Mesenchymal stem cell (in vitro differentiated cells and primary cell): ENCODE results near the gene TSPEAR.

Experiments used
- DNase-seq: peaks from one replicate; pipeline ENCODE4 v3.0.0-alpha.2; 2013
- H2AFZ ChIP-seq: one replicate; pipeline ENCODE4 v1.6.1; 2013; ENCODE audit warnings: low read depth, mild to moderate bottlenecking, control low read depth, inconsistent platforms, low read length, moderate library complexity
- H2AK5ac ChIP-seq: 2 replicates; pipeline ENCODE4 v1.6.1; 2013; ENCODE audit warnings: low read length, moderate library complexity, mild to moderate bottlenecking, inconsistent platforms; ENCODE audit not compliant: severe bottlenecking
- H2BK120ac ChIP-seq: one replicate; pipeline ENCODE4 v1.6.1; 2013; ENCODE audit warnings: low read depth, mild to moderate bottlenecking, inconsistent platforms, low read length, moderate library complexity
- H2BK12ac ChIP-seq, 2 experiments: one replicate each; pipeline ENCODE4 v1.6.1; 2013; ENCODE audit warnings: inconsistent platforms in 2 of 2, low read length in 2 of 2, mild to moderate bottlenecking in 2 of 2, moderate library complexity in 2 of 2, control low read depth in 1 of 2
- H2BK15ac ChIP-seq: one replicate; pipeline ENCODE4 v1.6.1; 2013; ENCODE audit warnings: mild to moderate bottlenecking, low read depth, inconsistent platforms; ENCODE audit not compliant: poor library complexity, severe bottlenecking
- H2BK5ac ChIP-seq: 2 replicates; pipeline ENCODE4 v1.6.1; 2013; ENCODE audit warnings: low read depth, mild to moderate bottlenecking, low read length, control low read depth, inconsistent platforms; ENCODE audit not compliant: poor library complexity, severe bottlenecking
- H3K14ac ChIP-seq, 2 experiments: one replicate each; pipeline ENCODE4 v1.6.1; 2013; ENCODE audit warnings: inconsistent platforms in 2 of 2, low read length in 2 of 2, control low read depth in 1 of 2, mild to moderate bottlenecking in 1 of 2, moderate library complexity in 1 of 2
- H3K18ac ChIP-seq, 2 experiments: one replicate each; pipeline ENCODE4 v1.6.1; 2013; ENCODE audit warnings: inconsistent platforms in 2 of 2, low read length in 2 of 2, control low read depth in 1 of 2, low read depth in 1 of 2, mild to moderate bottlenecking in 1 of 2
- H3K23ac ChIP-seq, 2 experiments: one replicate each; pipeline ENCODE4 v1.6.1; 2013; ENCODE audit warnings: inconsistent platforms in 2 of 2, low read length in 2 of 2, mild to moderate bottlenecking in 2 of 2, moderate library complexity in 2 of 2, control low read depth in 1 of 2
- H3K27ac ChIP-seq: 2 replicates; pipeline ENCODE4 v1.5.1; 2013; ENCODE audit warnings: mild to moderate bottlenecking, moderate library complexity, low read length, control low read depth, inconsistent platforms; ENCODE audit not compliant: poor library complexity, severe bottlenecking
- H3K27me3 ChIP-seq, 2 experiments: 2 replicates each; pipeline versions ENCODE4 v1.6.1 to v1.7.0; 2013; ENCODE audit warnings: low read length in 2 of 2, mild to moderate bottlenecking in 2 of 2, moderate library complexity in 2 of 2, control low read depth in 1 of 2, inconsistent platforms in 1 of 2; ENCODE audit not compliant: control insufficient read depth in 1 of 2, insufficient read depth in 1 of 2
- H3K36me3 ChIP-seq, 2 experiments: 2 replicates each; pipeline versions ENCODE4 v1.6.1 to v1.7.0; 2013; ENCODE audit warnings: low read length in 2 of 2, control low read depth in 1 of 2, inconsistent platforms in 1 of 2, low read depth in 1 of 2, mild to moderate bottlenecking in 1 of 2; ENCODE audit not compliant: insufficient read depth in 2 of 2, control insufficient read depth in 1 of 2
- H3K4ac ChIP-seq, 2 experiments: one replicate each; pipeline ENCODE4 v1.6.1; 2013; ENCODE audit warnings: inconsistent platforms in 2 of 2, low read length in 2 of 2, mild to moderate bottlenecking in 2 of 2, moderate library complexity in 2 of 2, control low read depth in 1 of 2, low read depth in 1 of 2
- H3K4me1 ChIP-seq: 2 replicates; pipeline ENCODE4 v1.6.1; 2013; ENCODE audit warnings: low read depth, low read length, control low read depth; ENCODE audit not compliant: control insufficient read depth, insufficient read depth
- H3K4me2 ChIP-seq: 2 replicates; pipeline ENCODE4 v1.6.1; 2013; ENCODE audit warnings: low read length, mild to moderate bottlenecking, inconsistent platforms; ENCODE audit not compliant: poor library complexity, severe bottlenecking
- H3K4me3 ChIP-seq, 2 experiments: 2 replicates each; pipeline versions ENCODE4 v1.5.1 to v1.7.0; 2013; ENCODE audit warnings: low read length in 2 of 2, mild to moderate bottlenecking in 2 of 2, control low read depth in 1 of 2, low read depth in 1 of 2; ENCODE audit not compliant: insufficient read depth in 1 of 2
- H3K79me1 ChIP-seq: replicated peaks from 2 replicates; pipeline ENCODE4 v1.6.1; 2013; ENCODE audit warnings: mild to moderate bottlenecking, control low read depth, low read length, inconsistent platforms; ENCODE audit not compliant: poor library complexity, severe bottlenecking
- H3K9ac ChIP-seq: 2 replicates; pipeline ENCODE4 v1.7.0; 2013; ENCODE audit warnings: mild to moderate bottlenecking, low read length, moderate library complexity
- H3K9me3 ChIP-seq: 2 replicates; pipeline ENCODE4 v1.7.0; 2013; ENCODE audit warnings: mild to moderate bottlenecking, low read length; ENCODE audit not compliant: control insufficient read depth
- H4K8ac ChIP-seq: one replicate; pipeline ENCODE4 v1.6.1; 2013; ENCODE audit warnings: inconsistent platforms, mild to moderate bottlenecking, low read length, moderate library complexity
- H4K91ac ChIP-seq: one replicate; pipeline ENCODE4 v1.6.1; 2013; ENCODE audit warnings: mild to moderate bottlenecking, low read length, inconsistent platforms
- WGBS: methylation state at CpG from one replicate; pipeline ENCODE4 v1.1.7; 2013; ENCODE audit warnings: mixed read lengths; 5-methylcytosine and 5-hydroxymethylcytosine counted together

Gene TSPEAR

GRCh38 chr21:44735821-44736220 lies 24.4 kb upstream of the TSPEAR start:
- Histone ChIP-seq H2BK5ac (no peak overlapping the region), H2BK15ac (no peak overlapping the region), H3K27ac (no peak overlapping the region), H3K14ac (no peak overlapping the region), H3K9me3 (peaks cover 44% of the 10 kb centered on the region), H3K27me3 (peaks cover 11 to 23% of the 10 kb centered on the region in 2 experiments), H3K4me2 (no peak overlapping the region), H2BK120ac (no peak overlapping the region), H3K18ac (no peak overlapping the region), H2AK5ac (no peak overlapping the region), H3K36me3 (no peaks in the 10 kb centered on the region), H2BK12ac (no peak overlapping the region), H4K8ac (no peak overlapping the region), H3K79me1 (no peaks in the 10 kb centered on the region), H3K4me3 (no peak overlapping the region), H3K23ac (no peak overlapping the region), H3K4me1 (no peaks in the 10 kb centered on the region), H4K91ac (no peak overlapping the region), H3K4ac (no peak overlapping the region), H3K9ac (no peak overlapping the region), H2AFZ (no peak overlapping the region)
- WGBS, result 77% methylated on average over 6 of the region's 6 CpGs
- DNase-seq, result no peak

- no peak overlapping the region for H3K4me3 ChIP-seq
- no peak overlapping the region for H4K8ac ChIP-seq
- H3K4me1 ChIP-seq, result no peaks in the 10 kb centered on the region
- H2AK5ac ChIP-seq, result no peak overlapping the region
- no peak overlapping the region for H3K18ac ChIP-seq
- no peak overlapping the region for H3K23ac ChIP-seq
- WGBS, result 94% methylated on average over 17 of the region's 17 CpGs
- H3K9ac ChIP-seq, result no peak overlapping the region
- H4K91ac ChIP-seq, result no peak overlapping the region
- H2BK5ac ChIP-seq, result no peak overlapping the region
- no peak overlapping the region for H3K4ac ChIP-seq
- no peak overlapping the region for H3K27ac ChIP-seq
- H3K9me3 ChIP-seq, result peaks cover 39% of the 10 kb centered on the region
- no peak overlapping the region for H3K14ac ChIP-seq
- no peaks in the 10 kb centered on the region for H3K36me3 ChIP-seq
- no peaks in the 10 kb centered on the region for H3K79me1 ChIP-seq
- H3K4me2 ChIP-seq, result no peak overlapping the region
- DNase-seq, result no peak
- H3K27me3 ChIP-seq, result peaks cover 11 to 29% of the 10 kb centered on the region in 2 experiments
- H2AFZ ChIP-seq, result no peak overlapping the region
- H2BK120ac ChIP-seq, result no peak overlapping the region
- H2BK15ac ChIP-seq, result no peak overlapping the region
- H2BK12ac ChIP-seq, result no peak overlapping the region
These were observed 23.5 kb upstream of the TSPEAR start for GRCh38 chr21:44734841-44735240.

GRCh38 chr21:44734026-44734745 lies 22.8 kb upstream of the TSPEAR start:
- WGBS, result 82% methylated on average over 21 of the region's 21 CpGs
- H3K4me3 ChIP-seq, result no peak overlapping the region
- peaks cover 11 to 31% of the 10 kb centered on the region in 2 experiments for H3K27me3 ChIP-seq
- no peak overlapping the region for H3K4me2 ChIP-seq
- H3K4ac ChIP-seq, result no peak overlapping the region
- H3K18ac ChIP-seq, result no peak overlapping the region
- no peaks in the 10 kb centered on the region for H3K4me1 ChIP-seq
- H3K79me1 ChIP-seq, result no peaks in the 10 kb centered on the region
- no peak for DNase-seq
- no peak overlapping the region for H2BK12ac ChIP-seq
- H3K36me3 ChIP-seq, result no peaks in the 10 kb centered on the region
- no peak overlapping the region for H4K91ac ChIP-seq
- H2BK15ac ChIP-seq, result no peak overlapping the region
- no peak overlapping the region for H4K8ac ChIP-seq
- no peak overlapping the region for H3K14ac ChIP-seq
- no peak overlapping the region for H2AK5ac ChIP-seq
- H3K27ac ChIP-seq, result no peak overlapping the region
- H2BK120ac ChIP-seq, result no peak overlapping the region
- H3K9ac ChIP-seq, result no peak overlapping the region
- no peak overlapping the region for H2AFZ ChIP-seq
- H2BK5ac ChIP-seq, result no peak overlapping the region
- H3K23ac ChIP-seq, result no peak overlapping the region
- H3K9me3 ChIP-seq, result peaks cover 32% of the 10 kb centered on the region

- H3K36me3 ChIP-seq, result no peaks in the 10 kb centered on the region
- H2BK5ac ChIP-seq, result no peak overlapping the region
- H4K8ac ChIP-seq, result no peak overlapping the region
- H3K27me3 ChIP-seq, result peaks cover 12 to 37% of the 10 kb centered on the region in 2 experiments
- no peaks in the 10 kb centered on the region for H3K79me1 ChIP-seq
- H3K9me3 ChIP-seq, result peaks cover 22% of the 10 kb centered on the region
- H3K4ac ChIP-seq, result no peak overlapping the region
- H4K91ac ChIP-seq, result no peak overlapping the region
- no peak overlapping the region for H2BK15ac ChIP-seq
- no peak for DNase-seq
- H2BK120ac ChIP-seq, result no peak overlapping the region
- no peak overlapping the region for H3K23ac ChIP-seq
- no peak overlapping the region for H3K14ac ChIP-seq
- H3K4me3 ChIP-seq, result no peak overlapping the region
- no peak overlapping the region for H2AFZ ChIP-seq
- no peak overlapping the region for H3K27ac ChIP-seq
- H3K4me1 ChIP-seq, result no peaks in the 10 kb centered on the region
- H2AK5ac ChIP-seq, result no peak overlapping the region
- H3K9ac ChIP-seq, result no peak overlapping the region
- no peak overlapping the region for H3K4me2 ChIP-seq
- H2BK12ac ChIP-seq, result no peak overlapping the region
- no peak overlapping the region for H3K18ac ChIP-seq
- 90% methylated on average over 11 of the region's 11 CpGs for WGBS
These were observed 21.6 kb upstream of the TSPEAR start for GRCh38 chr21:44732956-44733355.
